NCI-H345 (cell line): ENCODE data around the gene DEPDC5.
A peak's percentile ranks its signal among the peaks of the same experiment; 100 is the strongest.
"Not testable (repeated sequence)": the region's sequence is repeated elsewhere in the genome, so short reads cannot be mapped to it uniquely, and the experiment has no call there.

Experiments
- DNase-seq: peaks from one replicate; lab custom pipeline; 2025; lab: John Stamatoyannopoulos, UW

Gene DEPDC5

GRCh38 chr22:31749636-31750364, 4.0 kb upstream of the DEPDC5 start, which contains the start of gene PRR14L:
PRR14L (minus strand) TSS chr22:31750132; CDS start chr22:31738860, 11,272 bp downstream.
- peak; percentile 91 for DNase-seq

- DNase-seq = no peak
Measured at GRCh38 chr22:31750365-31751284, 3.2 kb upstream of the DEPDC5 start.

GRCh38 chr22:31752096-31752847, 1.5 kb upstream of the DEPDC5 start:
- DNase-seq = no peak

- DNase-seq = no peak
Measured at GRCh38 chr22:31753005-31753633, 700 bp upstream of the DEPDC5 start.

GRCh38 chr22:31754813-31755212, 994 bp downstream of the DEPDC5 start:
- DNase-seq = no peak

- no peak for DNase-seq
Measured at GRCh38 chr22:31757265-31757664, 3.4 kb downstream of the DEPDC5 start.

GRCh38 chr22:31758860-31759259, 5.0 kb downstream of the DEPDC5 start:
- DNase-seq = not testable (repeated sequence)

GRCh38 chr22:31764785-31765184, 11.0 kb downstream of the DEPDC5 start:
- DNase-seq = no peak

- no peak for DNase-seq
Measured at GRCh38 chr22:31768422-31769059, 14.7 kb downstream of the DEPDC5 start.

GRCh38 chr22:31773416-31773815, 19.6 kb downstream of the DEPDC5 start:
- no peak for DNase-seq

GRCh38 chr22:31776231-31776630, 22.4 kb downstream of the DEPDC5 start:
- no peak for DNase-seq

- no peak for DNase-seq
Measured at GRCh38 chr22:31789803-31790202, 36.0 kb downstream of the DEPDC5 start.

- DNase-seq = no peak
Measured at GRCh38 chr22:31790240-31790639, 36.4 kb downstream of the DEPDC5 start.

GRCh38 chr22:31799358-31799757, 45.5 kb downstream of the DEPDC5 start:
- not testable (repeated sequence) for DNase-seq

- DNase-seq = no peak
Measured at GRCh38 chr22:31800065-31800464, 46.2 kb downstream of the DEPDC5 start.

- DNase-seq = not testable (repeated sequence)
Measured at GRCh38 chr22:31800861-31801260, 47.0 kb downstream of the DEPDC5 start.

- DNase-seq = no peak
Measured at GRCh38 chr22:31802575-31802974, 48.8 kb downstream of the DEPDC5 start.

- DNase-seq = no peak
Measured at GRCh38 chr22:31806751-31807150, 52.9 kb downstream of the DEPDC5 start.

GRCh38 chr22:31812977-31813605, 59.3 kb downstream of the DEPDC5 start:
- DNase-seq = peak; percentile 3

- DNase-seq = not testable (repeated sequence)
Measured at GRCh38 chr22:31813898-31814297, 60.1 kb downstream of the DEPDC5 start.

GRCh38 chr22:31814942-31815341, 61.1 kb downstream of the DEPDC5 start:
- DNase-seq = no peak
